ENCODE results near the gene AHRR.
"Not testable (repeated sequence)": the region's sequence is repeated elsewhere in the genome, so short reads cannot be mapped to it uniquely, and the experiment has no call there.

AHRR gene

GRCh38 chr5:306011-306805, 15.3 kb upstream of the AHRR start:
- no peak for FAIRE-seq

GRCh38 chr5:307306-307705, 14.2 kb upstream of the AHRR start:
- FAIRE-seq = no peak

GRCh38 chr5:307794-308579, 13.5 kb upstream of the AHRR start:
- no peak for FAIRE-seq

GRCh38 chr5:308672-309271, 12.7 kb upstream of the AHRR start:
- no peak for FAIRE-seq

- not testable (repeated sequence) for FAIRE-seq
Observed at GRCh38 chr5:309831-310230, 11.7 kb upstream of the AHRR start.

- no peak for FAIRE-seq
Observed at GRCh38 chr5:310516-310915, 11.0 kb upstream of the AHRR start.

- no peak for FAIRE-seq
Observed at GRCh38 chr5:310941-311434, 10.5 kb upstream of the AHRR start.

GRCh38 chr5:311963-312362, 9.6 kb upstream of the AHRR start:
- FAIRE-seq = no peak

GRCh38 chr5:312845-313244, 8.7 kb upstream of the AHRR start:
- FAIRE-seq = no peak

- FAIRE-seq = no peak
Observed at GRCh38 chr5:313265-313664, 8.2 kb upstream of the AHRR start.

- no peak for FAIRE-seq
Observed at GRCh38 chr5:313806-314376, 7.6 kb upstream of the AHRR start.

GRCh38 chr5:314676-315487, 6.6 kb upstream of the AHRR start:
- FAIRE-seq = no peak

GRCh38 chr5:315488-316209, 5.9 kb upstream of the AHRR start:
- FAIRE-seq = no peak

- no peak for FAIRE-seq
Observed at GRCh38 chr5:316210-317085, 5.1 kb upstream of the AHRR start.

GRCh38 chr5:317086-317811, 4.3 kb upstream of the AHRR start:
- no peak for FAIRE-seq

GRCh38 chr5:318341-318897, 3.1 kb upstream of the AHRR start:
- no peak for FAIRE-seq

- no peak for FAIRE-seq
Observed at GRCh38 chr5:318931-319601, 2.4 kb upstream of the AHRR start.

GRCh38 chr5:320524-321229, 837 bp upstream of the AHRR start:
- no peak for FAIRE-seq

All from islet of Langerhans (tissue), 1 donor.